OCI-LY7 (cell line): Measurements from ENCODE around the gene DAP3. TPM values are rescaled to one million over a fixed set of nuclear protein-coding genes. Genes with fewer than 3 reads are reported as not detected.

ENCODE experiments used
- BruUV-seq: library from RNA; stranded (reverse); fragments of 400-500 nt; replicated peaks from 2 replicates; lab custom pipeline; 2021; lab: Mats Ljungman, UMichigan
- CTCF ChIA-PET: fragments of 300-600 bp; sonication (Branson Sonifier 250); formaldehyde crosslinking; loops from one replicate; lab custom pipeline; 2022; ENCODE audit warnings: antibody characterized with exemption; ENCODE audit not compliant: unreplicated experiment; lab: Charles Lee
- POLR2A ChIA-PET: fragments of 300-600 bp; sonication (Branson Sonifier 250); formaldehyde crosslinking; loops from one replicate; lab custom pipeline; 2022; ENCODE audit warnings: antibody characterized with exemption; lab: Charles Lee
- DNase-seq: peaks from one replicate; pipeline ENCODE4 v3.0.0-alpha.2; 2015; ENCODE audit warnings: low spot score
- H2AFZ ChIP-seq: fragments of 200-600 bp; sonication (generic), shearing (Covaris generic); 2 replicates; pipeline ENCODE4 v1.6.1; 2014; ENCODE audit warnings: mild to moderate bottlenecking, antibody characterized with exemption, low read length, moderate library complexity
- H3K27ac ChIP-seq: fragments of 200-600 bp; sonication (generic); 2 replicates; pipeline ENCODE4 v1.5.1; 2014; ENCODE audit warnings: mixed run types, low read depth, mild to moderate bottlenecking, moderate library complexity, low read length, inconsistent platforms; ENCODE audit not compliant: poor library complexity, severe bottlenecking
- H3K36me3 ChIP-seq: fragments of 200-600 bp; sonication (generic); 2 replicates; pipeline ENCODE4 v1.6.1; 2014; ENCODE audit warnings: mild to moderate bottlenecking, antibody characterized with exemption, low read length, moderate library complexity, mixed read lengths; ENCODE audit not compliant: insufficient read depth
- H3K4me1 ChIP-seq: fragments of 200-600 bp; sonication (generic); 2 replicates; pipeline ENCODE4 v1.5.1; 2014; ENCODE audit warnings: mild to moderate bottlenecking, low read length; ENCODE audit not compliant: insufficient read depth, poor library complexity, severe bottlenecking
- H3K4me2 ChIP-seq: fragments of 200-600 bp; sonication (generic); 2 replicates; pipeline ENCODE4 v1.6.1; 2014; ENCODE audit warnings: mild to moderate bottlenecking, low read length
- H3K4me3 ChIP-seq: fragments of 200-600 bp; sonication (generic); 2 replicates; pipeline ENCODE4 v1.5.1; 2014; ENCODE audit warnings: mild to moderate bottlenecking, low read depth, low read length; ENCODE audit not compliant: poor library complexity, severe bottlenecking
- H3K79me2 ChIP-seq: fragments of 200-600 bp; sonication (generic); 2 replicates; pipeline ENCODE4 v1.6.1; 2016; ENCODE audit warnings: low read depth, mild to moderate bottlenecking, low read length, moderate library complexity, mixed read lengths; ENCODE audit not compliant: insufficient read depth
- H3K9me2 ChIP-seq: fragments of 200-600 bp; sonication (generic); 2 replicates; pipeline ENCODE4 v1.6.1; 2016; ENCODE audit warnings: mild to moderate bottlenecking, low read length, mixed read lengths; ENCODE audit not compliant: insufficient read depth
- H3K9me3 ChIP-seq: fragments of 200-600 bp; sonication (generic); 2 replicates; pipeline ENCODE4 v1.6.1; 2014; ENCODE audit warnings: mild to moderate bottlenecking, mixed run types, low read length, mixed read lengths
- H4K20me1 ChIP-seq: fragments of 200-600 bp; sonication (generic); 2 replicates; pipeline ENCODE4 v1.6.1; 2014; ENCODE audit warnings: mild to moderate bottlenecking, antibody characterized with exemption, low read length, moderate library complexity, mixed read lengths; ENCODE audit not compliant: insufficient read depth
- CTCF ChIP-seq: fragments of 200-600 bp; sonication (generic); conservative IDR thresholded peaks from 2 replicates; pipeline ENCODE4 v1.5.1; 2014; ENCODE audit warnings: mild to moderate bottlenecking, antibody characterized with exemption, low read length, moderate library complexity, mixed read lengths
- EZH2phosphoT487 ChIP-seq: fragments of 200-600 bp; sonication (generic); IDR thresholded peaks from 2 replicates; pipeline ENCODE4 v1.6.1; 2018; ENCODE audit warnings: low read depth, borderline replicate concordance, mild to moderate bottlenecking, mixed run types, antibody characterized with exemption, low read length, moderate library complexity, mixed read lengths
- intact Hi-C: fragments of 100-400 bp; cut with micrococcal nuclease; formaldehyde crosslinking; loops from one replicate; pipeline ENCODE4 v1.10.0; 2022; ENCODE audit not compliant: unreplicated experiment
- total RNA-seq, 2 experiments: library from RNA; depleted of rRNA in 1 of 2; stranded (reverse); fragments of >200 nt in 1 of 2; shearing (Covaris generic) in 1 of 2; gene quantifications; 2 replicates each; pipeline ENCODE4 v1.2.3, GENCODE V29; 2014 to 2022

The DAP3 gene
- total RNA-seq, 2 experiments from 2014 or later = 110 to 178 TPM

- H3K36me3 ChIP-seq = peaks cover 94% of the 10 kb centered on the region
- H3K4me2 ChIP-seq = no peak overlapping the region
- no peaks in the 10 kb centered on the region for H3K79me2 ChIP-seq
- no peak for DNase-seq
- no peaks in the 10 kb centered on the region for H3K9me2 ChIP-seq
- ChIA-PET CTCF (no interaction called here), POLR2A (no interaction called here)
- H3K27ac ChIP-seq = no peak overlapping the region
- no peak overlapping the region for H2AFZ ChIP-seq
- no peaks in the 10 kb centered on the region for H3K4me1 ChIP-seq
- no peak overlapping the region for H3K4me3 ChIP-seq
- no peaks in the 10 kb centered on the region for H3K9me3 ChIP-seq
- H4K20me1 ChIP-seq = no peaks in the 10 kb centered on the region
- BruUV-seq = no TSS peak
- TF ChIP-seq CTCF = no peak
- no peak for TF ChIP-seq EZH2phosphoT487
- intact Hi-C loops = no loop called here
These were observed 80.4 kb downstream of the DAP3 start for GRCh38 chr1:155769257-155769656.

- no peak overlapping the region for H3K27ac ChIP-seq
- no peak for TF ChIP-seq EZH2phosphoT487
- TF ChIP-seq CTCF = no peak
- no TSS peak for BruUV-seq
- no peaks in the 10 kb centered on the region for H3K9me2 ChIP-seq
- intact Hi-C loops = no loop called here
- H3K79me2 ChIP-seq = no peaks in the 10 kb centered on the region
- no peaks in the 10 kb centered on the region for H3K4me1 ChIP-seq
- no peak for DNase-seq
- no peak overlapping the region for H3K4me2 ChIP-seq
- H4K20me1 ChIP-seq = no peaks in the 10 kb centered on the region
- no peak overlapping the region for H2AFZ ChIP-seq
- H3K4me3 ChIP-seq = no peak overlapping the region
- peaks cover 96% of the 10 kb centered on the region for H3K36me3 ChIP-seq
- POLR2A ChIA-PET = no interaction called here
- H3K9me3 ChIP-seq = no peaks in the 10 kb centered on the region
- CTCF ChIA-PET = no interaction called here
These were observed 84.3 kb downstream of the DAP3 start for GRCh38 chr1:155773221-155773620.

- Histone ChIP-seq H3K4me3 (no peak overlapping the region), H4K20me1 (no peaks in the 10 kb centered on the region), H3K9me3 (no peaks in the 10 kb centered on the region), H3K4me1 (no peaks in the 10 kb centered on the region), H3K27ac (no peak overlapping the region), H3K36me3 (peaks cover 77% of the 10 kb centered on the region), H3K79me2 (no peaks in the 10 kb centered on the region), H2AFZ (no peak overlapping the region), H3K9me2 (no peaks in the 10 kb centered on the region), H3K4me2 (no peak overlapping the region)
- no peak for TF ChIP-seq EZH2phosphoT487
- no peak for TF ChIP-seq CTCF
- POLR2A ChIA-PET = interaction anchor here (0.6 kb wide), 1 partner anchor 42 kb away, joined by 3 read pairs; no protein-coding TSS in a partner anchor
- BruUV-seq = no TSS peak
- CTCF ChIA-PET = no interaction called here
- intact Hi-C loops = no loop called here
- DNase-seq = no peak
These were observed 87.5 kb downstream of the DAP3 start for GRCh38 chr1:155776414-155776813.
